AML-193 (cell line): Measurements from ENCODE around the gene ADAMTS20.
"Not testable (repeated sequence)": the region's sequence is repeated elsewhere in the genome, so short reads cannot be mapped to it uniquely, and the experiment has no call there.

ENCODE experiments used
- DNase-seq, 2 experiments: peaks; one replicate each; lab custom pipeline; 2025; lab: John Stamatoyannopoulos, UW

Gene ADAMTS20

GRCh38 chr12:43360001-43360400 lies 192.0 kb downstream of the ADAMTS20 start:
- DNase-seq = not testable (repeated sequence)

- DNase-seq = peak; percentile 57
These were observed 194.9 kb downstream of the ADAMTS20 start for GRCh38 chr12:43357141-43357540.

- DNase-seq = no peak
These were observed 200.0 kb downstream of the ADAMTS20 start for GRCh38 chr12:43352001-43352400.

GRCh38 chr12:43349863-43350262 lies 202.1 kb downstream of the ADAMTS20 start:
- DNase-seq = peak; percentile 20

- DNase-seq = no peak
These were observed 203.8 kb downstream of the ADAMTS20 start for GRCh38 chr12:43348221-43348620.

GRCh38 chr12:43347026-43347425 lies 205.0 kb downstream of the ADAMTS20 start:
- DNase-seq = no peak

- no peak for DNase-seq
These were observed 207.0 kb downstream of the ADAMTS20 start for GRCh38 chr12:43345023-43345422.

- DNase-seq = not testable (repeated sequence)
These were observed 210.2 kb downstream of the ADAMTS20 start for GRCh38 chr12:43341785-43342313.

- peak; percentile 42 to 43 for DNase-seq
These were observed 213.0 kb downstream of the ADAMTS20 start for GRCh38 chr12:43338848-43339526.

- DNase-seq = no peak
These were observed 214.2 kb downstream of the ADAMTS20 start for GRCh38 chr12:43337571-43338444.

- peak; percentile 28 to 32 for DNase-seq
These were observed 214.9 kb downstream of the ADAMTS20 start for GRCh38 chr12:43336962-43337555.

- DNase-seq = no peak
These were observed 218.4 kb downstream of the ADAMTS20 start for GRCh38 chr12:43333644-43334043.

- DNase-seq = no peak
These were observed 218.9 kb downstream of the ADAMTS20 start for GRCh38 chr12:43332977-43333640.

- DNase-seq = no peak
These were observed 220.1 kb downstream of the ADAMTS20 start for GRCh38 chr12:43331935-43332334.

- no peak for DNase-seq
These were observed 222.6 kb downstream of the ADAMTS20 start for GRCh38 chr12:43329375-43329774.

GRCh38 chr12:43325786-43326185 lies 226.2 kb downstream of the ADAMTS20 start:
- DNase-seq = peak; percentile 61 to 67

- no peak for DNase-seq
These were observed 231.7 kb downstream of the ADAMTS20 start for GRCh38 chr12:43320281-43320680.

- peak in 1 of 2 experiments; percentile 21 for DNase-seq
These were observed 234.0 kb downstream of the ADAMTS20 start for GRCh38 chr12:43318021-43318420.

GRCh38 chr12:43317156-43317555 lies 234.8 kb downstream of the ADAMTS20 start:
- DNase-seq = no peak

GRCh38 chr12:43316520-43316919 lies 235.5 kb downstream of the ADAMTS20 start:
- no peak for DNase-seq

GRCh38 chr12:43315961-43316360 lies 236.0 kb downstream of the ADAMTS20 start:
- DNase-seq = no peak

GRCh38 chr12:43312991-43313505 lies 239.0 kb downstream of the ADAMTS20 start:
- peak; percentile 44 to 60 for DNase-seq
